Neural cell (in vitro differentiated cells): ENCODE results near the gene TRAPPC2L. TPM values are rescaled to one million over a fixed set of nuclear protein-coding genes. Genes with fewer than 3 reads are reported as not detected.

ENCODE experiments used
- H2AFZ ChIP-seq: fragments of 200-600, 300-800 bp; sonication (generic), shearing (Covaris generic); 2 replicates; pipeline ENCODE4 v1.6.0; 2014; ENCODE audit warnings: low read depth, mild to moderate bottlenecking, antibody characterized with exemption, low read length, moderate library complexity
- H3F3A ChIP-seq: fragments of 200-600 bp; shearing (Covaris generic); 2 replicates; pipeline ENCODE4 v1.6.1; 2016; ENCODE audit warnings: mild to moderate bottlenecking, moderate library complexity, mixed read lengths, antibody characterized with exemption, low read length; ENCODE audit not compliant: insufficient read depth, poor library complexity, severe bottlenecking
- H3K27ac ChIP-seq: fragments of 200-600, 300-800 bp; sonication (generic), shearing (Covaris generic); 2 replicates; pipeline ENCODE4 v1.5.1; 2014; ENCODE audit warnings: mild to moderate bottlenecking, low read length, moderate library complexity
- H3K27me3 ChIP-seq: fragments of 300-800, 200-600 bp; sonication (generic), shearing (Covaris generic); 2 replicates; pipeline ENCODE4 v1.6.0; 2014; ENCODE audit warnings: mild to moderate bottlenecking, low read depth, low read length, moderate library complexity; ENCODE audit not compliant: insufficient read depth
- H3K36me3 ChIP-seq: fragments of 300-800, 200-600 bp; sonication (generic), shearing (Covaris generic); 2 replicates; pipeline ENCODE4 v1.5.1; 2014; ENCODE audit warnings: mild to moderate bottlenecking, antibody characterized with exemption, low read length, moderate library complexity; ENCODE audit not compliant: insufficient read depth
- H3K4me2 ChIP-seq: fragments of 300-800, 200-600 bp; sonication (generic), shearing (Covaris generic); 2 replicates; pipeline ENCODE4 v1.6.0; 2014; ENCODE audit warnings: mild to moderate bottlenecking, low read length
- H3K4me3 ChIP-seq: fragments of 300-800, 200-600 bp; sonication (generic), shearing (Covaris generic); 2 replicates; pipeline ENCODE4 v1.5.1; 2014; ENCODE audit warnings: mild to moderate bottlenecking, low read length, moderate library complexity
- H3K79me2 ChIP-seq: fragments of 200-600 bp; shearing (Covaris generic); replicated peaks from 2 replicates; pipeline ENCODE4 v1.6.0; 2014; ENCODE audit warnings: mild to moderate bottlenecking, low read length, moderate library complexity; ENCODE audit not compliant: insufficient read depth
- H3K9ac ChIP-seq: fragments of 300-800, 200-600 bp; sonication (generic), shearing (Covaris generic); 2 replicates; pipeline ENCODE4 v1.6.1; 2016; ENCODE audit warnings: mild to moderate bottlenecking, low read length, mixed read lengths
- H3K9me2 ChIP-seq: fragments of 200-600 bp; shearing (Covaris generic); 2 replicates; pipeline ENCODE4 v1.6.1; 2016; ENCODE audit warnings: mild to moderate bottlenecking, low read length, mixed read lengths; ENCODE audit not compliant: insufficient read depth
- H3K9me3 ChIP-seq: fragments of 200-600, 300-800 bp; sonication (generic), shearing (Covaris generic); 2 replicates; pipeline ENCODE4 v1.6.1; 2016; ENCODE audit warnings: mild to moderate bottlenecking, mixed run types, low read length, moderate library complexity, mixed read lengths
- H4K20me1 ChIP-seq: fragments of 200-600 bp; shearing (Covaris generic); 2 replicates; pipeline ENCODE4 v1.6.1; 2016; ENCODE audit warnings: mild to moderate bottlenecking, mixed run types; ENCODE audit not compliant: insufficient read depth
- CTCF ChIP-seq: fragments of 450-650 bp; IDR thresholded peaks from 2 replicates; pipeline ENCODE4 v1.5.1; 2014; ENCODE audit warnings: antibody characterized with exemption, mild to moderate bottlenecking, moderate library complexity; ENCODE audit not compliant: poor library complexity, severe bottlenecking
- EP300 ChIP-seq: fragments of 450-650 bp; conservative IDR thresholded peaks from 2 replicates; pipeline ENCODE4 v1.6.1; 2014; ENCODE audit warnings: antibody characterized with exemption, mild to moderate bottlenecking, moderate library complexity; ENCODE audit not compliant: poor library complexity, severe bottlenecking
- EZH2 ChIP-seq: fragments of 200-600, 300-800 bp; shearing (Covaris generic), sonication (generic); IDR thresholded peaks from 2 replicates; pipeline ENCODE4 v1.6.1; 2014; ENCODE audit warnings: antibody characterized with exemption, low read length, borderline replicate concordance, mild to moderate bottlenecking; ENCODE audit not compliant: insufficient read depth, poor library complexity, severe bottlenecking
- MXI1 ChIP-seq: fragments of 450-650 bp; conservative IDR thresholded peaks from 2 replicates; pipeline ENCODE4 v1.6.1; 2014; ENCODE audit warnings: antibody characterized with exemption, mild to moderate bottlenecking; ENCODE audit not compliant: poor library complexity, severe bottlenecking
- POLR2AphosphoS5 ChIP-seq: IDR thresholded peaks from 2 replicates; pipeline ENCODE4 v1.6.1; 2012
- RAD21 ChIP-seq: fragments of 450-650 bp; conservative IDR thresholded peaks from 2 replicates; pipeline ENCODE4 v1.6.1; 2014; ENCODE audit warnings: antibody characterized with exemption, mild to moderate bottlenecking, moderate library complexity
- REST ChIP-seq: IDR thresholded peaks from 2 replicates; pipeline ENCODE4 v1.6.1; 2012; ENCODE audit warnings: borderline replicate concordance
- SMC3 ChIP-seq: fragments of 450-650 bp; conservative IDR thresholded peaks from 2 replicates; pipeline ENCODE4 v1.6.1; 2014; ENCODE audit warnings: antibody characterized with exemption, mild to moderate bottlenecking, moderate library complexity; ENCODE audit not compliant: poor library complexity
- TAF1 ChIP-seq: IDR thresholded peaks from 2 replicates; pipeline ENCODE4 v1.6.1; 2012; ENCODE audit warnings: low read depth
- polyA plus RNA-seq: library from polyadenylated mRNA; depleted of rRNA; stranded (reverse); fragments of >200 nt; gene quantifications from 2 replicates; pipeline ENCODE4 v1.2.3, GENCODE V29; 2014

The TRAPPC2L gene
- polyA plus RNA-seq, 1 donor from 2014 or later: 70.2 TPM

GRCh38 chr16:88865310-88865709, 8.4 kb downstream of the TRAPPC2L start:
- Histone ChIP-seq H3K9me3 (no peaks in the 10 kb centered on the region), H3K27me3 (no peaks in the 10 kb centered on the region), H3K4me2 (no peak overlapping the region), H3K9ac (no peak overlapping the region), H2AFZ (no peak overlapping the region), H3K79me2 (no peaks in the 10 kb centered on the region), H3K9me2 (no peaks in the 10 kb centered on the region), H4K20me1 (no peaks in the 10 kb centered on the region), H3K4me3 (no peak overlapping the region), H3K27ac (no peak overlapping the region), H3K36me3 (no peaks in the 10 kb centered on the region), H3F3A (no peaks in the 10 kb centered on the region)
- TF ChIP-seq RAD21 (no peak), TAF1 (no peak), REST (no peak), CTCF (no peak), POLR2AphosphoS5 (no peak), MXI1 (no peak), EZH2 (no peak)

- H3F3A ChIP-seq: no peaks in the 10 kb centered on the region
- H3K9me3 ChIP-seq: no peaks in the 10 kb centered on the region
- H3K4me2 ChIP-seq: no peak overlapping the region
- no peaks in the 10 kb centered on the region for H3K9me2 ChIP-seq
- H3K79me2 ChIP-seq: no peaks in the 10 kb centered on the region
- no peak overlapping the region for H3K9ac ChIP-seq
- no peak overlapping the region for H3K4me3 ChIP-seq
- no peak overlapping the region for H2AFZ ChIP-seq
- no peaks in the 10 kb centered on the region for H3K36me3 ChIP-seq
- no peaks in the 10 kb centered on the region for H3K27me3 ChIP-seq
- no peak for TF ChIP-seq RAD21
- no peak for TF ChIP-seq SMC3
- no peak for TF ChIP-seq CTCF
- no peak for TF ChIP-seq EZH2
- no peak for TF ChIP-seq POLR2AphosphoS5
- TF ChIP-seq MXI1: no peak
- TF ChIP-seq EP300: no peak
- no peak for TF ChIP-seq TAF1
- no peak for TF ChIP-seq REST
- no peak overlapping the region for H3K27ac ChIP-seq
- H4K20me1 ChIP-seq: no peaks in the 10 kb centered on the region
These were observed 8.8 kb downstream of the TRAPPC2L start for GRCh38 chr16:88865742-88866141.
